HFF-Myc (cell line): ENCODE results near the gene ZBTB38.

Experiments used
- DNase-seq: peaks from one replicate; pipeline ENCODE4 v3.0.0-alpha.2; 2011; ENCODE audit warnings: low read depth; ENCODE audit errors: extremely low read depth
- H3K4me3 ChIP-seq: replicated peaks from 2 replicates; pipeline ENCODE4 v1.5.1; 2011; ENCODE audit warnings: low read depth, mild to moderate bottlenecking, control low read depth, low read length
- CTCF ChIP-seq: IDR thresholded peaks from 2 replicates; pipeline ENCODE4 v1.5.1; 2012; ENCODE audit warnings: mild to moderate bottlenecking, low read depth, low read length, control low read depth; ENCODE audit errors: missing control alignments

ZBTB38 gene

GRCh38 chr3:141341536-141341935 is 26.8 kb upstream of the ZBTB38 start:
- H3K4me3 ChIP-seq, result no peak overlapping the region
- TF ChIP-seq CTCF, result no peak
- no peak for DNase-seq

- no peak overlapping the region for H3K4me3 ChIP-seq
- TF ChIP-seq CTCF, result no peak
These were observed 25.9 kb upstream of the ZBTB38 start for GRCh38 chr3:141342386-141342785.

GRCh38 chr3:141343077-141343476 is 25.2 kb upstream of the ZBTB38 start:
- no peak for TF ChIP-seq CTCF
- no peak overlapping the region for H3K4me3 ChIP-seq
- no peak for DNase-seq

More at GRCh38 chr3:141342386-141342785, 25.9 kb upstream of the ZBTB38 start:
- no peak for DNase-seq

- no peak for TF ChIP-seq CTCF
- no peak for DNase-seq
- H3K4me3 ChIP-seq, result no peak overlapping the region
These were observed 24.4 kb upstream of the ZBTB38 start for GRCh38 chr3:141343865-141344271.

GRCh38 chr3:141345528-141345927 is 22.8 kb upstream of the ZBTB38 start:
- no peak for TF ChIP-seq CTCF
- no peak overlapping the region for H3K4me3 ChIP-seq
- no peak for DNase-seq

- no peak overlapping the region for H3K4me3 ChIP-seq
- DNase-seq, result no peak
- TF ChIP-seq CTCF, result no peak
These were observed 22.3 kb upstream of the ZBTB38 start for GRCh38 chr3:141346007-141346406.

GRCh38 chr3:141346418-141346817 is 21.9 kb upstream of the ZBTB38 start:
- no peak for DNase-seq
- no peak overlapping the region for H3K4me3 ChIP-seq
- TF ChIP-seq CTCF, result no peak
